SK-N-SH (cell line): ENCODE data around the gene LEMD1.

Experiments
- CHD2 ChIP-seq: fragments of 150-350 bp; IDR thresholded peaks from 2 replicates; pipeline ENCODE4 v1.6.1; 2018; ENCODE audit warnings: low read length; ENCODE audit not compliant: partially characterized antibody
- CTCF ChIP-seq: fragments of 200-600 bp; sonication (generic); IDR thresholded peaks from 2 replicates; pipeline ENCODE4 v1.6.1; 2017; ENCODE audit warnings: antibody characterized with exemption, mild to moderate bottlenecking, moderate library complexity
- EP300 ChIP-seq, 2 experiments: IDR thresholded peaks; 2 replicates each; pipeline versions ENCODE4 v1.4.0 to v1.6.1; 2012; ENCODE audit warnings: borderline replicate concordance in 1 of 2, low read depth in 1 of 2, low read length in 1 of 2
- IRF3 ChIP-seq: fragments of 150-350 bp; IDR thresholded peaks from 2 replicates; pipeline ENCODE4 v1.6.1; 2016; ENCODE audit warnings: mild to moderate bottlenecking, low read depth, low read length
- POLR2AphosphoS5 ChIP-seq: IDR thresholded peaks from 2 replicates; pipeline ENCODE4 v1.6.1; 2012; ENCODE audit warnings: low read depth, low read length
- ZBTB33 ChIP-seq: IDR thresholded peaks from 2 replicates; pipeline ENCODE4 v1.4.0; 2012; ENCODE audit warnings: low read depth, borderline replicate concordance

DNA sequence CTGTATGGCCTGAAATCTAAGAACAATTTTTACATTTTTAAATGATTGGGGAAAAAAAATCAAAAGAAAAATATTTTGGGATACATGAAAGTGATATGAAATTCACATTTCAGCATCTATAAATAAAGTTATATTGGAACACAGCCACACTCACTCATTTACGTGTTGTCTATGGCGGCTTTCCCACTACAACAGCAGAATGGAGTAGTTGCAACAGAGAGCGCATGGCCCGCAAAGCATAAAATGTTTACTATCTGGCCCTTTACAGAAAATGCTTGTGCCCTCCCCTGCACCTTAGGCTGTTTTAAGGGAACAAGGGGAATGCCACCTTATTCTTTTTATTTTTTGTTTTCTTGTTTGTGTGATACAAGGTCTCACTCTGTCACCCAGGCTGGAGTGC lies 68.7 kb downstream of the LEMD1 start:
- no peak for TF ChIP-seq CTCF
- TF ChIP-seq EP300 (IDR thresholded peaks at IDR 0.05; ENCODE audit: borderline replicate concordance in 1 of 2, low read depth in 1 of 2, low read length in 1 of 2), result no peak
- TF ChIP-seq ZBTB33, result no peak
- TF ChIP-seq IRF3, result no peak
- TF ChIP-seq POLR2AphosphoS5, result no peak
- no peak for TF ChIP-seq CHD2
